Tibial nerve (tissue), 4 donors: Measurements from ENCODE around the gene ST8SIA5. TPM values are rescaled to one million over a fixed set of nuclear protein-coding genes. Genes with fewer than 3 reads are reported as not detected.

Experiments used
- DNase-seq, 2 donors: peaks; one replicate each; pipeline ENCODE4 v3.0.0-alpha.2; 2019; ENCODE audit warnings: low spot score in 2 of 2
- H3K27ac ChIP-seq, 4 donors: fragments of 200-600 bp; sonication (generic) in 3 of 4; one replicate each; pipeline ENCODE4 v1.5.1; 2017 to 2019; ENCODE audit warnings: mild to moderate bottlenecking in 1 of 4
- H3K27me3 ChIP-seq, 2 donors: fragments of 200-600 bp; sonication (generic) in 1 of 2; one replicate each; pipeline versions ENCODE4 v1.5.1 to v1.6.0; 2017 to 2019
- H3K36me3 ChIP-seq, 3 donors: fragments of 200-600 bp; sonication (generic); one replicate each; pipeline ENCODE4 v1.5.1; 2018 to 2019
- H3K4me1 ChIP-seq, 4 donors: fragments of 200-600 bp; sonication (generic) in 3 of 4; one replicate each; pipeline ENCODE4 v1.5.1; 2017 to 2019
- H3K4me3 ChIP-seq, 4 donors: fragments of 200-600 bp; sonication (generic) in 3 of 4; one replicate each; pipeline ENCODE4 v1.5.1; 2017 to 2019; ENCODE audit warnings: mild to moderate bottlenecking in 1 of 4, moderate library complexity in 1 of 4
- H3K9me3 ChIP-seq, 4 donors: fragments of 200-600 bp; sonication (generic) in 3 of 4; one replicate each; pipeline ENCODE4 v1.5.1; 2017 to 2019
- EP300 ChIP-seq, 2 donors: sonication (generic); formaldehyde crosslinking; IDR thresholded peaks; one replicate each; pipeline ENCODE4 v1.6.1; 2017; ENCODE audit warnings: antibody characterized with exemption in 2 of 2, mild to moderate bottlenecking in 1 of 2
- POLR2A ChIP-seq, 2 donors: fragments of 450-650 bp; IDR thresholded peaks; one replicate each; pipeline ENCODE4 v1.6.1; 2017; ENCODE audit warnings: antibody characterized with exemption in 2 of 2, mild to moderate bottlenecking in 2 of 2, moderate library complexity in 2 of 2
- WGBS, 2 donors: methylation state at CpG; one replicate each; pipeline ENCODE4 v1.1.5; 2018; 5-methylcytosine and 5-hydroxymethylcytosine counted together
- total RNA-seq, 4 donors: library from RNA; depleted of rRNA; stranded (reverse); fragments of >200 nt; gene quantifications; one replicate each; pipeline ENCODE4 v1.1.0, GENCODE V29; 2016
- TF ChIP-seq, protein P1 (sequence below), 5 experiments: fragments of 200-600 bp in 3 of 5; fragments of 450-650 bp in 2 of 5; sonication (generic) in 3 of 5; IDR thresholded peaks; one replicate each; pipeline ENCODE4 v1.5.1; 2016 to 2019; ENCODE audit warnings: antibody characterized with exemption in 5 of 5, mild to moderate bottlenecking in 3 of 5, moderate library complexity in 2 of 5

The ST8SIA5 gene
- total RNA-seq, 4 donors from 2014 or later = not detected

DNA sequence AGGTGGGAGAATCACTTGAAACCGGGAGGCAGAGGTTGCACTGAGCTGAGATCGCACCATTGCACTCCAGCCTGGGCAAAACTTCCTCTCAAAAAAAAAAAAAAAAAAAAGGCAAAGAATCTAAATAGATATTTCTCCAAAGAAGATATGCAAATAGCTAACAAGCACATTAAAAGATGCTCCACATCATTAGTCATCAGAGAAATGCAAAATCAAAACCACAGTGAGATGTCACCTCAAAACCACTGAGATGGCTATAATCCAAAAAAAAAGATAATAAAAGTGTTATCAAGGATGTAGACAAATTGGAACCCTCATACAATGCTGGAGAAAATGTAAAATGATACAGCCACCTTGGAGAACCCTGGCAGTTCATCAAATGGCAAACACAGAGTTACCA lies 8.4 kb downstream of the ST8SIA5 start:
- no peak for TF ChIP-seq POLR2A (IDR thresholded peaks at IDR 0.05)
- TF ChIP-seq EP300 (IDR thresholded peaks at IDR 0.05) = no peak
- TF ChIP-seq, protein P1, sequence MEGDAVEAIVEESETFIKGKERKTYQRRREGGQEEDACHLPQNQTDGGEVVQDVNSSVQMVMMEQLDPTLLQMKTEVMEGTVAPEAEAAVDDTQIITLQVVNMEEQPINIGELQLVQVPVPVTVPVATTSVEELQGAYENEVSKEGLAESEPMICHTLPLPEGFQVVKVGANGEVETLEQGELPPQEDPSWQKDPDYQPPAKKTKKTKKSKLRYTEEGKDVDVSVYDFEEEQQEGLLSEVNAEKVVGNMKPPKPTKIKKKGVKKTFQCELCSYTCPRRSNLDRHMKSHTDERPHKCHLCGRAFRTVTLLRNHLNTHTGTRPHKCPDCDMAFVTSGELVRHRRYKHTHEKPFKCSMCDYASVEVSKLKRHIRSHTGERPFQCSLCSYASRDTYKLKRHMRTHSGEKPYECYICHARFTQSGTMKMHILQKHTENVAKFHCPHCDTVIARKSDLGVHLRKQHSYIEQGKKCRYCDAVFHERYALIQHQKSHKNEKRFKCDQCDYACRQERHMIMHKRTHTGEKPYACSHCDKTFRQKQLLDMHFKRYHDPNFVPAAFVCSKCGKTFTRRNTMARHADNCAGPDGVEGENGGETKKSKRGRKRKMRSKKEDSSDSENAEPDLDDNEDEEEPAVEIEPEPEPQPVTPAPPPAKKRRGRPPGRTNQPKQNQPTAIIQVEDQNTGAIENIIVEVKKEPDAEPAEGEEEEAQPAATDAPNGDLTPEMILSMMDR (IDR thresholded peaks at IDR 0.05) = no peak
- no peak overlapping the region for H3K4me3 ChIP-seq
- H3K36me3 ChIP-seq = no peaks in the 10 kb centered on the region
- H3K4me1 ChIP-seq = no peaks in the 10 kb centered on the region
- H3K27me3 ChIP-seq = no peaks in the 10 kb centered on the region
- no peak overlapping the region for H3K27ac ChIP-seq
- no peak for DNase-seq
- 83 to 91% methylated on average over 2 of the region's 2 CpGs for WGBS, 2 donors
- H3K9me3 ChIP-seq = peaks cover 0 to 3% (median 0%) of the 10 kb centered on the region in 4 donors

DNA sequence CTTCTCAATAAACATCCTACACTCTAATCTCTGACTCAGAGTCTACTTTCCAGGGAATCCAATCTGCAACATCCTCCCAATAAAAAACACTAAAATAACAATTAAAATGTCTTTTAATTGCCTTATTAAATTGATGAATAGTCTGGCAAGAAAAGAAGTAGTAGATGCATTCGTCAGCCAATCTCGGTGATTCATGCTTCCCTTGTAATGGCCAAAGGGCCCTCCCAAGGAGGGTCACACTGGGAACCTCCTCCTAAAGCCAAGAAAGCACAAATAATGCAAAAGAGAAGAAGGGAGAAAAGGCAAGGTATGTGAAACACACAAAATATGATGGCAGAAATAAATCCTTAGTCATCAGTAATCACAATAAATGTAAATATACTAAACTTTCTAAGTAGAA lies 16.8 kb downstream of the ST8SIA5 start:
- 66 to 75% methylated on average over 2 of the region's 2 CpGs for WGBS, 2 donors
- H3K36me3 ChIP-seq = no peaks in the 10 kb centered on the region

DNA sequence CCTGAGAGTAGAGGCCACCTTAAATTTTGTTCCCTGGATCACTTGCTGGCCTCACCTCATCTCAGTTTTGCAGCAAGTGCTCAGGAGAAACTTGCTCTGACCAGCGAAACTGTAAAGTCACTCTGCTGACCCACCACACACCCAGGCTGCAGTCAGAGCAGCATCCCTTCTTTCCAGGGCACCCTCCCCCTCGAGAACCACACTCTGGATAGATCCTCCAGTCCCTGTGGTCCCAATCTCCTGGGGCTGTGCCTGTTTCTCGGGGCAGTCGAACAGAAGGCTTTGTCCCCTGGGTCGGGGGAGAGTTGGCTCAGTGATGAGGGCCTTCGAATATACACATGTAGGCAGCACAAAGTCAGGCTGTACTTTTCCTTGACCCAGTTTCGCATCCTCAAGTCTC lies 18.4 kb downstream of the ST8SIA5 start:
- no peak for DNase-seq
- Histone ChIP-seq H3K9me3 (peaks cover 0 to 12% (median 0%) of the 10 kb centered on the region in 4 donors), H3K4me1 (no peaks in the 10 kb centered on the region), H3K36me3 (no peaks in the 10 kb centered on the region), H3K27me3 (no peaks in the 10 kb centered on the region), H3K4me3 (no peak overlapping the region), H3K27ac (no peak overlapping the region)
- 51 to 55% methylated on average over 7 of the region's 7 CpGs for WGBS, 2 donors
- TF ChIP-seq, protein P1 (IDR thresholded peaks at IDR 0.05) = no peak
- TF ChIP-seq EP300 (IDR thresholded peaks at IDR 0.05) (no peak), POLR2A (IDR thresholded peaks at IDR 0.05) (no peak)

More for the DNA sequence above, 16.8 kb downstream of the ST8SIA5 start:
- Histone ChIP-seq H3K9me3 (peaks cover 0 to 12% (median 0%) of the 10 kb centered on the region in 4 donors), H3K4me3 (no peak overlapping the region), H3K27ac (no peak overlapping the region), H3K27me3 (no peaks in the 10 kb centered on the region), H3K4me1 (no peaks in the 10 kb centered on the region)
- no peak for DNase-seq
- no peak for TF ChIP-seq EP300 (IDR thresholded peaks at IDR 0.05)
- TF ChIP-seq POLR2A (IDR thresholded peaks at IDR 0.05) = no peak
- TF ChIP-seq, protein P1 (IDR thresholded peaks at IDR 0.05) = no peak

DNA sequence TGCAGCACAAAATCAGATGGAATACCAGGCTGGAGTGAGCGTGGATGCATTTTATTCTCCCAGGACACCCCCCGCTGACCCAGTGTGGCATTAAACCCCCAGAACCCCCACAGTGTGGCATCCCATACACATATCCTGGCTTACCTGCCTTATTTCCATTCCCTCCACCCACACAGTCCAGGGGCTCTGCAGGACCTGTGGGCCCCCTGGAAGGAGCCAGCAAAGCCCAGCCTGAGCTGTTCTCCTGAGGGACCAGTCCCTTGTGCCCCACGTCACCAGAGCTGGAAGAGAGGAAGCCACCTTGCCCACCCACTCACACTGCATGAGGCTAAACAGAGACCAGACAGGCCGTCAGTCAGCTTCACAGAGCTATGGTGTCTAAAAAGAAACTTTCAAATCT lies 20.1 kb downstream of the ST8SIA5 start:
- Histone ChIP-seq H3K27me3 (no peaks in the 10 kb centered on the region), H3K27ac (no peak overlapping the region), H3K4me3 (no peak overlapping the region), H3K4me1 (no peaks in the 10 kb centered on the region), H3K36me3 (no peaks in the 10 kb centered on the region), H3K9me3 (peaks cover 0 to 18% (median 0%) of the 10 kb centered on the region in 4 donors)
- no peak for DNase-seq
- TF ChIP-seq, protein P1 (IDR thresholded peaks at IDR 0.05) = no peak
- TF ChIP-seq POLR2A (IDR thresholded peaks at IDR 0.05) (no peak), EP300 (IDR thresholded peaks at IDR 0.05) (no peak)
- 62 to 69% methylated on average over 4 of the region's 4 CpGs for WGBS, 2 donors

DNA sequence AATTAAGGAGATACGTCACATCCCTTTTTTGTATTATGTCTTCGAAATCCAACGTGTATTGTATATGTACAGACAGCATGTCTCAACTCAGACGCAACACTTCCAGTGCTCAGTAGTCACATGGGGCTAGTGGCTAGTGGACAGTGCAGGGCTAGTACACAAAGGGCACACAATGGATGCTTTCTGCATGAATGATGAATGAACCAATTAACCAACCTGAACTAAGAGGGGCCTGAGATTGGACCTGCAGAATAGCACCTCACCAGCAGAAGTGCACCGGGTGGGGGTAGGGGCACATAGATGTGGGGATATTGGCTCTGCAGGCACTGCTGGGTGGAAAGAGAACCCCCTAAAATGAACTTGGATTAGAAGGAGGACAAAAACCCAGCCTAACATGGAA lies 20.7 kb downstream of the ST8SIA5 start:
- whole genome bisulfite sequencing, 2 donors = 52 to 68% methylated on average over 5 of the region's 5 CpGs
- Histone ChIP-seq H3K4me3 (no peak overlapping the region), H3K36me3 (no peaks in the 10 kb centered on the region), H3K4me1 (no peaks in the 10 kb centered on the region), H3K27ac (no peak overlapping the region), H3K9me3 (peaks cover 0 to 23% (median 0%) of the 10 kb centered on the region in 4 donors), H3K27me3 (no peaks in the 10 kb centered on the region)
- DNase-seq = no peak
- TF ChIP-seq, protein P1 (IDR thresholded peaks at IDR 0.05) = no peak
- TF ChIP-seq POLR2A (IDR thresholded peaks at IDR 0.05) = no peak
- TF ChIP-seq EP300 (IDR thresholded peaks at IDR 0.05) = no peak
